ENCODE data around the gene PGBD5. TPM values are rescaled to one million over a fixed set of nuclear protein-coding genes. Genes with fewer than 3 reads are reported as not detected.

Gene PGBD5
- total and polyA plus RNA-seq, 8 donors: 2.8 to 17.2 (median 10.4) TPM

DNA sequence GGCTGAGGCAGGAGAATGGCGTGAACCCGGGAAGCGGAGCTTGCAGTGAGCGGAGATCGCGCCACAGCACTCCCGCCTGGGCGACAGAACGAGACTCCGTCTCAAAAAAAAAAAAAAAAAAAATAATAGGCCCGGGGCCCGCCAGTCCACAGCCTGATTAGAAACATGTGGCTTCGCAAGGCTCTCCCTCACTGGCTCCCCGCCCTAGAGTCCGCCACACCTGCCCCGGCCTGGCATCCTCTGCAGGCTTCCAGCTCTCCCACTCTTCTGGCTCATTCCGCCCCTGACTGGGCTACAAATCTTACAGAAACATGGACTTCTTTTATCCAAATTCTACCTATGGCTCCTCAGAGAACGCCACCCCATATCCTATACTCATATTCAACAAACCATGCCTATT, 32.4 kb downstream of the PGBD5 start:
- Histone ChIP-seq H3K4me3 (no peak overlapping the region), H3K27ac (no peak overlapping the region), H3K36me3 (no peaks in the 10 kb centered on the region), H3K4me1 (no peaks in the 10 kb centered on the region), H3K27me3 (no peaks in the 10 kb centered on the region), H3K9me3 (no peaks in the 10 kb centered on the region)
- FAIRE-seq (no peak), ATAC-seq (peak in 1 of 4 donors; percentile 24), DNase-seq (no peak)
- TF ChIP-seq, protein P1, sequence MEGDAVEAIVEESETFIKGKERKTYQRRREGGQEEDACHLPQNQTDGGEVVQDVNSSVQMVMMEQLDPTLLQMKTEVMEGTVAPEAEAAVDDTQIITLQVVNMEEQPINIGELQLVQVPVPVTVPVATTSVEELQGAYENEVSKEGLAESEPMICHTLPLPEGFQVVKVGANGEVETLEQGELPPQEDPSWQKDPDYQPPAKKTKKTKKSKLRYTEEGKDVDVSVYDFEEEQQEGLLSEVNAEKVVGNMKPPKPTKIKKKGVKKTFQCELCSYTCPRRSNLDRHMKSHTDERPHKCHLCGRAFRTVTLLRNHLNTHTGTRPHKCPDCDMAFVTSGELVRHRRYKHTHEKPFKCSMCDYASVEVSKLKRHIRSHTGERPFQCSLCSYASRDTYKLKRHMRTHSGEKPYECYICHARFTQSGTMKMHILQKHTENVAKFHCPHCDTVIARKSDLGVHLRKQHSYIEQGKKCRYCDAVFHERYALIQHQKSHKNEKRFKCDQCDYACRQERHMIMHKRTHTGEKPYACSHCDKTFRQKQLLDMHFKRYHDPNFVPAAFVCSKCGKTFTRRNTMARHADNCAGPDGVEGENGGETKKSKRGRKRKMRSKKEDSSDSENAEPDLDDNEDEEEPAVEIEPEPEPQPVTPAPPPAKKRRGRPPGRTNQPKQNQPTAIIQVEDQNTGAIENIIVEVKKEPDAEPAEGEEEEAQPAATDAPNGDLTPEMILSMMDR (IDR thresholded peaks at IDR 0.05): no peak
- 97 to 98% methylated on average over 17 to 18 of the region's 18 CpGs for WGBS, 2 donors
- intact Hi-C loops (cut with DNase I): no loop called here

DNA sequence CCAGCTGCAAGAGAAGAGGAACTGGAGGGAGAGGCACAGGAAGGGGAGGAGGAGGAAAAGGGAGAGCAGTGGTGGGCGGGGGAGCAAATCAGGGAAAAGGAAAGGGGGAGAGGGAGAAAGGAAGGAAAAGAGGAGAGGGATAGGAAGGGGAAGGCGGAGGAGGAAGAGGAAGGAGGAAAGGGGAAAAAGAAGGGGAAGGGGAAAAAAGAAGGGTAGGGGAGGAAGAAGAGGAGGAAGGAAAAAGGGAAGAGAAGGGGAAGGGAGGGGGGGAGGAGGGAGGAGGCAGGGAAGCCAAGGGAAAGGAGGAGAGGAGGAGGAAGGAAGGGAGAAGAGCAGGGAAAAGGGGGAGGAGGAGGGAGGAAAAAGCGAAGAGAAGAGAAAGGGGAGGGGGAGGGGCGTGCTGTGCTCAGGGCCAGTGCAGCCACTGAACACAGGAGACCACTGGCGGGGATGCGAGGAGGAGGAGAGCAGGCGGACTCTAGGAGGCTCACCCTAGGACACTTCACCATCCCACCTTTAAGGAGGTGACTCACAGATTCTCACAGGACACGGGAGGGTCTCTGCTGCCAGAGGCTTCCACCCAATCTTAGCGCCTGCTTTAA, 33.1 kb downstream of the PGBD5 start:
- intact Hi-C loops (cut with DNase I): no loop called here
- FAIRE-seq (no peak), ATAC-seq (no peak), DNase-seq (no peak)
- WGBS, 2 donors: 87 to 90% methylated on average over 7 to 9 of the region's 9 CpGs
- Histone ChIP-seq H3K27ac (no peak overlapping the region), H3K27me3 (no peaks in the 10 kb centered on the region), H3K4me3 (no peak overlapping the region), H3K4me1 (no peaks in the 10 kb centered on the region), H3K9me3 (no peaks in the 10 kb centered on the region), H3K36me3 (no peaks in the 10 kb centered on the region)
- TF ChIP-seq, protein P1 (IDR thresholded peaks at IDR 0.05): no peak

DNA sequence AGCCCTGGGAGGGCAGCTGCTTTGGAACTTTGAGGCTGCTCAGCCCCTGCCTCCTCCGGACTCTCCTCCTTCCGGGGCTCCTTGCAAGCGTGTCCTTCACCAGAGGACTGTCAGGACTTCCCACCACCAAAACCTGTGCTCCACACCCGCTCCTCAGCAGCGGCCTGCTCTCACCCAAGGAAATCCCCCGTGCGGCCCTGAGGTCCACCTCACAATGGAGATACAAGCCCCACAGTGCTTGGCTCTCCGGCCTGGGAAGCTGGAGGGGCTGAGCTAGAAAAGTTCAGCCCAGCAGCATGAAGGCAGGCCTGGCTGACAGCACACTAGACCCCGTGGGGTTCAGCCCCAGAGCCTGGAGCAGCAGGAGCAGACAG, 33.6 kb downstream of the PGBD5 start:
- DNase-seq (peak in 1 of 6 donors; percentile 29), ATAC-seq (no peak), FAIRE-seq (no peak)
- TF ChIP-seq, protein P1 (IDR thresholded peaks at IDR 0.05): no peak
- WGBS, 2 donors: 80 to 82% methylated on average over 8 to 9 of the region's 9 CpGs
- no peak overlapping the region for H3K27ac ChIP-seq
- H3K27me3 ChIP-seq: no peaks in the 10 kb centered on the region
- no peak overlapping the region for H3K4me3 ChIP-seq
- no peaks in the 10 kb centered on the region for H3K9me3 ChIP-seq
- H3K36me3 ChIP-seq: no peaks in the 10 kb centered on the region
- intact Hi-C loops (cut with DNase I): no loop called here
- no peaks in the 10 kb centered on the region for H3K4me1 ChIP-seq

DNA sequence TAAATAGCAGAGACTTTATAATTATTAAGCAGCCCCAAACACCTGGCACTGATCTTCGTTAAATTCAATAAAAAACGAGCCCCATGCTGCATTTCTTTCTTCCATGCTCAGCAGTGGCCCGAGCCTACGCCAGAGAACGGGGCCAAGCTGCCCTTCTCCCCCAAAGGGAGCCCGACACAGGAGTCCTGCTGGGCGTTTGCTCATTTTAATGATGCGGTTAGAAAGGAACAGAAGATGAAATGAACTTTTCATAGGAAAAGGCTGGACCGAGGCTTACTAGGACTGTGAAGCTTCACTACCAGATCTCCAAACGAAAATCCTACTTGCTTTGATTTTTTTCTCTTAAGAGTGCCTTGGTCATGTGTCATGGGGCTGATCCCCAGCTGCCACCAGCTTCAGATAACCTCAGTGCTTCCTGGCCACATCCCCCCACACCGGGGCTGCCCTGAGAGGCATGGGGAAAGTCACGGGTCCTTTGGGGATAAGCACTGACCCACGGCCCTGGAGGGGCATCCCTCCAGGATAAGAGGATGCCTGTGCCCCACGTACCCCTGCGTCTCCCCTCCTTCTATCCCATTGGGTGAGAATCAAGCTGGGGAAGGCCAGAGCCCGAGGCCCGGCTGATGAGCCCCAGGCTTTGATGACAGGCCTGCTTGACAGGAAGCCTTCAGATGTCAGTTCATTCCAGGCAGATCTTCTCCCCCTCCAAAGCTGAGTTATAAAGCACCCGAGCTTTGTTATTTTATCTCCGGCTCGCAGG, 34.2 kb downstream of the PGBD5 start:
- no peak overlapping the region for H3K27ac ChIP-seq
- H3K4me3 ChIP-seq: no peak overlapping the region
- ATAC-seq: no peak
- TF ChIP-seq, protein P1 (IDR thresholded peaks at IDR 0.05): no peak
- DNase-seq: peak in 1 of 6 donors; percentile 55
- WGBS, 2 donors: 78 to 85% methylated on average over 20 of the region's 20 CpGs
- H3K27me3 ChIP-seq: no peaks in the 10 kb centered on the region
- FAIRE-seq: no peak
- no peaks in the 10 kb centered on the region for H3K36me3 ChIP-seq
- intact Hi-C loops (cut with DNase I): no loop called here
- H3K9me3 ChIP-seq: no peaks in the 10 kb centered on the region
- H3K4me1 ChIP-seq: no peaks in the 10 kb centered on the region

DNA sequence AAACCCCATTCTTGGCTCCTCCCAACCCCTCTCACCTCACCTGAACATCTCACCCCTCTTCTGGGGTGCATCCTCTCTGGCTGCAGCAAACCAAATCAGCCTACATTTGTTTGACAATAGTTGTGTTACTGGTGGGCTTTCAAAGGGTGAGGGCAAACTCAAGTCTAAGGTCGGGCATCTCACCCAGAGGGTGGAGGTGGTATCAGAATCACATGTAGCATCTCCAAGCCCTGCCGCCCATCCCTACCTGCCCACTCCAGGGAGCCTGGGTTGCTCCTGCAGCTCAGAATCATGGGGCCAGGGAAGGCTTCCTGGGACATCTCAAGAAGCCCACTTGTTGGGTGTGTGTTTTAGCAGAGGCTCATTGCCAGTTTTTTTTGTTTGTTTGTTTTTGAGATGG, 35.8 kb downstream of the PGBD5 start:
- Histone ChIP-seq H3K27ac (no peak overlapping the region), H3K4me3 (no peak overlapping the region), H3K4me1 (no peaks in the 10 kb centered on the region), H3K27me3 (no peaks in the 10 kb centered on the region), H3K36me3 (no peaks in the 10 kb centered on the region), H3K9me3 (no peaks in the 10 kb centered on the region)
- intact Hi-C loops (cut with DNase I): no loop called here
- no peak for FAIRE-seq
- no peak for ATAC-seq
- no peak for DNase-seq
- whole genome bisulfite sequencing, 2 donors: 94 to 96% methylated on average over 2 of the region's 2 CpGs
- TF ChIP-seq, protein P1 (IDR thresholded peaks at IDR 0.05): no peak

Data from pancreas (tissue), 10 donors.